GM23338 (cell line): ENCODE measurements around the gene SH3BP5. TPM values are rescaled to one million over a fixed set of nuclear protein-coding genes. Genes with fewer than 3 reads are reported as not detected.

Experiments used
- ATAC-seq: fragments of 200-7000 bp; cut with Tn5 transposase; 3 replicates; pipeline ENCODE4 v1.9.1; 2020
- DNase-seq: peaks from one replicate; pipeline ENCODE4 v3.0.0-alpha.2; 2015; ENCODE audit warnings: low spot score
- H2AFZ ChIP-seq: fragments of 200-600 bp; sonication (generic); 2 replicates; pipeline ENCODE4 v1.8.0; 2016; ENCODE audit warnings: antibody characterized with exemption, mild to moderate bottlenecking, moderate library complexity
- H3F3A ChIP-seq: fragments of 200-600 bp; sonication (generic); replicated peaks from 2 replicates; pipeline ENCODE4 v1.8.0; 2017; ENCODE audit warnings: antibody characterized with exemption, mixed run types, low read depth
- H3K27ac ChIP-seq: fragments of 200-600 bp; sonication (generic); 2 replicates; pipeline ENCODE4 v1.6.1; 2016; ENCODE audit warnings: low read depth
- H3K27me3 ChIP-seq: fragments of 200-600 bp; sonication (generic); 2 replicates; pipeline ENCODE4 v1.8.0; 2016; ENCODE audit warnings: mild to moderate bottlenecking, mixed run types, moderate library complexity; ENCODE audit not compliant: insufficient read depth
- H3K36me3 ChIP-seq: fragments of 200-600 bp; sonication (generic); 2 replicates; pipeline ENCODE4 v1.8.0; 2016; ENCODE audit warnings: mild to moderate bottlenecking; ENCODE audit not compliant: insufficient read depth
- H3K4me1 ChIP-seq: fragments of 200-600 bp; sonication (generic); 2 replicates; pipeline ENCODE4 v1.8.0; 2016; ENCODE audit warnings: mild to moderate bottlenecking, moderate library complexity; ENCODE audit not compliant: insufficient read depth
- H3K4me2 ChIP-seq: fragments of 200-600 bp; sonication (generic); 2 replicates; pipeline ENCODE4 v1.7.1; 2017; ENCODE audit warnings: mixed run types
- H3K4me3 ChIP-seq: fragments of 200-600 bp; sonication (generic); 2 replicates; pipeline ENCODE4 v1.6.1; 2016; ENCODE audit warnings: mixed run types
- H3K79me2 ChIP-seq: fragments of 200-600 bp; sonication (generic); replicated peaks from 2 replicates; pipeline ENCODE4 v1.8.0; 2017; ENCODE audit warnings: mild to moderate bottlenecking; ENCODE audit not compliant: insufficient read depth
- H3K9me2 ChIP-seq: fragments of 200-600 bp; sonication (generic); 2 replicates; pipeline ENCODE4 v1.8.0; 2017; ENCODE audit not compliant: insufficient read depth
- H4K20me1 ChIP-seq: fragments of 200-600 bp; sonication (generic); replicated peaks from 2 replicates; pipeline ENCODE4 v1.8.0; 2017; ENCODE audit warnings: mild to moderate bottlenecking; ENCODE audit not compliant: insufficient read depth
- H3K27ac Mint-ChIP-seq: 2 replicates; pipeline ENCODE4 v1.8.0; 2020; ENCODE audit warnings: inconsistent platforms, mild to moderate bottlenecking, moderate library complexity, mixed read lengths
- H3K27me3 Mint-ChIP-seq: 3 replicates; pipeline ENCODE4 v1.8.0; 2022; ENCODE audit warnings: low read depth, mild to moderate bottlenecking, moderate library complexity, mixed read lengths, inconsistent platforms; ENCODE audit not compliant: insufficient read depth, poor library complexity
- H3K36me3 Mint-ChIP-seq: 3 replicates; pipeline ENCODE4 v1.8.0; 2021; ENCODE audit warnings: low read depth, mild to moderate bottlenecking, inconsistent platforms, moderate library complexity, mixed read lengths
- H3K4me1 Mint-ChIP-seq: 3 replicates; pipeline ENCODE4 v1.8.0; 2020; ENCODE audit warnings: mild to moderate bottlenecking, inconsistent platforms, mixed read lengths
- H3K4me3 Mint-ChIP-seq: 3 replicates; pipeline ENCODE4 v1.8.0; 2021; ENCODE audit warnings: moderate library complexity, mild to moderate bottlenecking, inconsistent platforms, mixed read lengths
- H3K9me3 Mint-ChIP-seq: 3 replicates; pipeline ENCODE4 v1.8.0; 2020; ENCODE audit warnings: moderate library complexity, mild to moderate bottlenecking, inconsistent platforms, mixed read lengths
- EZH2 ChIP-seq: fragments of 200-600 bp; sonication (generic); IDR thresholded peaks from one replicate; pipeline ENCODE4 v1.8.0; 2017; ENCODE audit warnings: antibody characterized with exemption, mild to moderate bottlenecking, low read depth; ENCODE audit not compliant: unreplicated experiment
- EZH2phosphoT487 ChIP-seq: fragments of 200-600 bp; sonication (generic); IDR thresholded peaks from one replicate; pipeline ENCODE4 v1.8.1; 2018; ENCODE audit warnings: antibody characterized with exemption; ENCODE audit not compliant: unreplicated experiment
- NANOG ChIP-seq: IDR thresholded peaks from 2 replicates; pipeline ENCODE4 v1.6.1; 2016; ENCODE audit warnings: antibody characterized with exemption, borderline replicate concordance
- POLR2AphosphoS5 ChIP-seq: IDR thresholded peaks from 2 replicates; pipeline ENCODE4 v1.6.1; 2016; ENCODE audit warnings: antibody characterized with exemption, low read depth
- REST ChIP-seq: IDR thresholded peaks from one replicate; pipeline ENCODE4 v1.6.1; 2018; ENCODE audit warnings: antibody characterized with exemption; ENCODE audit not compliant: unreplicated experiment
- STAT1 ChIP-seq: IDR thresholded peaks from one replicate; pipeline ENCODE4 v1.6.1; 2016; ENCODE audit warnings: antibody characterized with exemption; ENCODE audit not compliant: unreplicated experiment
- ZNF331 ChIP-seq: fragments of 250-450 bp; sonication (Bioruptor Pico); IDR thresholded peaks from 2 replicates; pipeline ENCODE4 v1.5.0; 2020; ENCODE audit warnings: low read depth, mild to moderate bottlenecking, moderate library complexity
- polyA plus RNA-seq: library from polyadenylated mRNA; unstranded; fragments of >200 nt; fragmentation: Nextera tagmentation; extraction: Ambion mirVana; gene quantifications from 2 replicates; pipeline ENCODE4 v1.2.1, GENCODE V29; 2016
- total RNA-seq: library from RNA; depleted of rRNA; stranded (reverse); fragments of >200 nt; shearing (Covaris generic); gene quantifications from 2 replicates; pipeline ENCODE4 v1.2.3, GENCODE V29; 2014
- TF ChIP-seq, protein P1 (sequence below): IDR thresholded peaks from 2 replicates; pipeline ENCODE4 v1.6.1; 2016; ENCODE audit warnings: antibody characterized with exemption
- TF ChIP-seq, protein P2 (sequence below), 2 experiments: fragments of 200-600 bp in 1 of 2; sonication (generic) in 1 of 2; conservative IDR thresholded peaks; 2 replicates each; pipeline versions ENCODE4 v1.5.1 to v1.6.1; 2016 to 2017; ENCODE audit warnings: antibody characterized with exemption in 2 of 2, low read depth in 2 of 2, mild to moderate bottlenecking in 2 of 2, moderate library complexity in 1 of 2

Gene SH3BP5
- total and polyA plus RNA-seq, 2 experiments from 2014 or later, result 5.8 to 9.1 TPM

GRCh38 chr3:15262021-15262420, 70.4 kb downstream of the SH3BP5 start (continued):
- TF ChIP-seq, protein P1, sequence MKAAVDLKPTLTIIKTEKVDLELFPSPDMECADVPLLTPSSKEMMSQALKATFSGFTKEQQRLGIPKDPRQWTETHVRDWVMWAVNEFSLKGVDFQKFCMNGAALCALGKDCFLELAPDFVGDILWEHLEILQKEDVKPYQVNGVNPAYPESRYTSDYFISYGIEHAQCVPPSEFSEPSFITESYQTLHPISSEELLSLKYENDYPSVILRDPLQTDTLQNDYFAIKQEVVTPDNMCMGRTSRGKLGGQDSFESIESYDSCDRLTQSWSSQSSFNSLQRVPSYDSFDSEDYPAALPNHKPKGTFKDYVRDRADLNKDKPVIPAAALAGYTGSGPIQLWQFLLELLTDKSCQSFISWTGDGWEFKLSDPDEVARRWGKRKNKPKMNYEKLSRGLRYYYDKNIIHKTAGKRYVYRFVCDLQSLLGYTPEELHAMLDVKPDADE, result no peak
- TF ChIP-seq REST, result no peak
- no peak for TF ChIP-seq ZNF331 (CRISPR knock-in tag)
- no peak for TF ChIP-seq NANOG
- TF ChIP-seq, protein P2, sequence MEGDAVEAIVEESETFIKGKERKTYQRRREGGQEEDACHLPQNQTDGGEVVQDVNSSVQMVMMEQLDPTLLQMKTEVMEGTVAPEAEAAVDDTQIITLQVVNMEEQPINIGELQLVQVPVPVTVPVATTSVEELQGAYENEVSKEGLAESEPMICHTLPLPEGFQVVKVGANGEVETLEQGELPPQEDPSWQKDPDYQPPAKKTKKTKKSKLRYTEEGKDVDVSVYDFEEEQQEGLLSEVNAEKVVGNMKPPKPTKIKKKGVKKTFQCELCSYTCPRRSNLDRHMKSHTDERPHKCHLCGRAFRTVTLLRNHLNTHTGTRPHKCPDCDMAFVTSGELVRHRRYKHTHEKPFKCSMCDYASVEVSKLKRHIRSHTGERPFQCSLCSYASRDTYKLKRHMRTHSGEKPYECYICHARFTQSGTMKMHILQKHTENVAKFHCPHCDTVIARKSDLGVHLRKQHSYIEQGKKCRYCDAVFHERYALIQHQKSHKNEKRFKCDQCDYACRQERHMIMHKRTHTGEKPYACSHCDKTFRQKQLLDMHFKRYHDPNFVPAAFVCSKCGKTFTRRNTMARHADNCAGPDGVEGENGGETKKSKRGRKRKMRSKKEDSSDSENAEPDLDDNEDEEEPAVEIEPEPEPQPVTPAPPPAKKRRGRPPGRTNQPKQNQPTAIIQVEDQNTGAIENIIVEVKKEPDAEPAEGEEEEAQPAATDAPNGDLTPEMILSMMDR (conservative IDR thresholded peaks at IDR 0.05; ENCODE audit: low read depth in 2 of 2), result no peak

DNA sequence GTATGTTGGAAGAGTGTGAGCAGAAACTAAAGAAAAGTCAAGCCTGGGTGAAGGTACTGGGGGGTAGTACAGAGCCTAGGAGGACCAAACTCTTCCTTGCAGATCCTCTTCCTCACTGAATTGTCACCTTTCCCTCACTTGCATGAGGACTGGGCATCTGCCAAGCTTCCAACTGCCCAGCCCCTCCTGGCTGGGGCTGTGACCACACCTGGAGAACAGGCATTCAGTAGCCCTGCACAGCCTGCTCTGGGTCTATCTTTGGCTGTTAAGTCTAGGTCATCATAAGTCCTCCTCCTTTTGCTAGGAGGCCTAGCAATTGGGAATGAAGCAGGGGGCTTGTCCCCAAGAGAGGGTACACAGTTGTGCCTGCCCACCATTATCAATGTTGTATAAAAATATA, 71.1 kb downstream of the SH3BP5 start:
- DNase-seq (no peak), ATAC-seq (no peak)
- Histone ChIP-seq H3K27me3 (no peaks in the 10 kb centered on the region), H3K4me1 (no peaks in the 10 kb centered on the region), H3K79me2 (no peaks in the 10 kb centered on the region; the same call in 1 of the 2 replicates), H3K4me2 (no peak overlapping the region), H3K4me3 (no peak overlapping the region), H4K20me1 (no peaks in the 10 kb centered on the region), H3K36me3 (peaks cover 2% of the 10 kb centered on the region; the same call in 1 of the 2 replicates), H3F3A (no peaks in the 10 kb centered on the region), H2AFZ (no peak overlapping the region), H3K27ac (no peak overlapping the region), H3K9me2 (peaks cover 3% of the 10 kb centered on the region; the same call in 1 of the 2 replicates)
- Mint-ChIP-seq H3K27me3 (peaks cover 5% of the 10 kb centered on the region), H3K27ac (no peak overlapping the region), H3K4me1 (no peaks in the 10 kb centered on the region), H3K9me3 (no peaks in the 10 kb centered on the region), H3K36me3 (peaks cover 16% of the 10 kb centered on the region), H3K4me3 (no peak overlapping the region)
- TF ChIP-seq POLR2AphosphoS5 (no peak), STAT1 (no peak), EZH2phosphoT487 (no peak), EZH2 (no peak), REST (no peak), ZNF331 (CRISPR knock-in tag) (no peak), NANOG (no peak)
- TF ChIP-seq, protein P1, result no peak
